H1 (cell line): ENCODE measurements around the gene FLT4. TPM values are rescaled to one million over a fixed set of nuclear protein-coding genes. Genes with fewer than 3 reads are reported as not detected.

Experiments used
- CTCF ChIA-PET: fragments of 300-600 bp; sonication (Branson Sonifier 250); formaldehyde crosslinking; loops from one replicate; lab custom pipeline; 2021; ENCODE audit not compliant: partially characterized antibody; lab: Charles Lee
- POLR2A ChIA-PET: fragments of 300-600 bp; sonication (Branson Sonifier 250); formaldehyde crosslinking; loops from one replicate; lab custom pipeline; 2021; ENCODE audit warnings: inconsistent platforms; ENCODE audit not compliant: partially characterized antibody; lab: Charles Lee
- DNase-seq, 2 experiments: peaks; one replicate each; pipeline versions ENCODE4 v3.0.0 to v3.0.0-alpha.2; 2010 to 2022; ENCODE audit warnings: low spot score in 2 of 2, low read depth in 1 of 2, mixed read lengths in 1 of 2
- FAIRE-seq: peaks from 2 replicates; lab custom pipeline; 2011; peaks lifted over from hg19 to GRCh38; lab: Jason Lieb, UNC
- H2AFZ ChIP-seq: 2 replicates; pipeline ENCODE4 v1.8.1; 2012; ENCODE audit warnings: low read length, inconsistent platforms
- H2AK5ac ChIP-seq: 2 replicates; pipeline ENCODE4 v1.6.1; 2013; ENCODE audit warnings: low read depth, low read length
- H2BK120ac ChIP-seq: replicated peaks from 2 replicates; pipeline ENCODE3; 2013; ENCODE audit warnings: low read depth, low read length, inconsistent platforms
- H2BK12ac ChIP-seq: 2 replicates; pipeline ENCODE4 v1.6.1; 2013; ENCODE audit warnings: low read depth, low read length
- H2BK15ac ChIP-seq: 2 replicates; pipeline ENCODE4 v1.6.1; 2013; ENCODE audit warnings: low read length
- H2BK20ac ChIP-seq: 2 replicates; pipeline ENCODE4 v1.6.1; 2013; ENCODE audit warnings: low read length
- H2BK5ac ChIP-seq: 2 replicates; pipeline ENCODE4 v1.6.1; 2013; ENCODE audit warnings: low read depth, low read length
- H3K14ac ChIP-seq: 2 replicates; pipeline ENCODE4 v1.6.1; 2013; ENCODE audit warnings: inconsistent platforms; ENCODE audit not compliant: insufficient read length
- H3K18ac ChIP-seq: 2 replicates; pipeline ENCODE4 v1.6.1; 2013; ENCODE audit warnings: low read length; ENCODE audit errors: extremely low read depth
- H3K23ac ChIP-seq: 2 replicates; pipeline ENCODE4 v1.6.1; 2013; ENCODE audit warnings: inconsistent platforms; ENCODE audit not compliant: insufficient read length
- H3K23me2 ChIP-seq: 2 replicates; pipeline ENCODE4 v1.6.1; 2013; ENCODE audit warnings: low read depth, low read length
- H3K27ac ChIP-seq: 2 replicates; pipeline ENCODE4 v1.6.1; 2011; ENCODE audit warnings: low read depth, low read length, inconsistent platforms
- H3K27me3 ChIP-seq, 4 experiments: replicated peaks in 1 of 4; 1 replicate in 1 of 4; 2 replicates in 3 of 4; pipeline versions ENCODE4 v1.6.1 to v1.8.1; 2011 to 2013; ENCODE audit warnings: low read length in 3 of 4, mild to moderate bottlenecking in 3 of 4, inconsistent platforms in 2 of 4, mixed read lengths in 2 of 4, moderate library complexity in 1 of 4; ENCODE audit not compliant: control insufficient read depth in 3 of 4, insufficient read depth in 3 of 4; ENCODE audit errors: extremely low read depth in 1 of 4
- H3K36me3 ChIP-seq, 4 experiments: 2 replicates each; pipeline versions ENCODE4 v1.6.1 to v1.8.1; 2011 to 2013; ENCODE audit warnings: mild to moderate bottlenecking in 4 of 4, low read length in 3 of 4, moderate library complexity in 2 of 4, control low read depth in 1 of 4, inconsistent platforms in 1 of 4; ENCODE audit not compliant: insufficient read depth in 4 of 4, control insufficient read depth in 2 of 4
- H3K4ac ChIP-seq: replicated peaks from 2 replicates; pipeline ENCODE3; 2013; ENCODE audit warnings: low read length, low read depth, mixed read lengths, inconsistent platforms; ENCODE audit not compliant: insufficient read length
- H3K4me1 ChIP-seq, 4 experiments: replicated peaks in 1 of 4; 1 replicate in 1 of 4; 2 replicates in 3 of 4; pipeline versions ENCODE4 v1.6.1 to v1.8.1; 2011 to 2013; ENCODE audit warnings: low read length in 3 of 4, inconsistent platforms in 2 of 4, mixed read lengths in 1 of 4; ENCODE audit not compliant: insufficient read depth in 4 of 4, control insufficient read depth in 3 of 4
- H3K4me2 ChIP-seq, 2 experiments: 2 replicates each; pipeline versions ENCODE4 v1.6.1 to v1.8.1; 2011 to 2013; ENCODE audit warnings: low read depth in 2 of 2, low read length in 2 of 2, control low read depth in 1 of 2, inconsistent platforms in 1 of 2, mild to moderate bottlenecking in 1 of 2; ENCODE audit not compliant: insufficient read depth in 1 of 2
- H3K4me3 ChIP-seq, 4 experiments: fragments of 200-600, 300-600 bp in 1 of 4; sonication (generic), shearing (Covaris generic), sonication (Bioruptor Twin) in 1 of 4; 2 replicates each; pipeline versions ENCODE4 v1.5.1 to v1.8.1; 2011 to 2016; ENCODE audit warnings: low read length in 4 of 4, low read depth in 3 of 4, control low read depth in 2 of 4, inconsistent platforms in 2 of 4, mild to moderate bottlenecking in 2 of 4, mixed read lengths in 1 of 4, moderate library complexity in 1 of 4; ENCODE audit not compliant: insufficient read depth in 2 of 4; ENCODE audit errors: extremely low read depth in 1 of 4
- H3K56ac ChIP-seq: replicated peaks from 2 replicates; pipeline ENCODE3; 2013; ENCODE audit warnings: low read depth, mild to moderate bottlenecking, mixed read lengths, low read length, inconsistent platforms; ENCODE audit not compliant: insufficient read length
- H3K79me1 ChIP-seq: 2 replicates; pipeline ENCODE4 v1.6.1; 2013; ENCODE audit warnings: low read depth, low read length, control low read depth
- H3K79me2 ChIP-seq, 2 experiments: 2 replicates each; pipeline versions ENCODE4 v1.6.1 to v1.8.1; 2012 to 2013; ENCODE audit warnings: low read length in 2 of 2, mild to moderate bottlenecking in 2 of 2, inconsistent platforms in 1 of 2; ENCODE audit not compliant: insufficient read depth in 2 of 2, control insufficient read depth in 1 of 2
- H3K9ac ChIP-seq, 4 experiments: replicated peaks in 1 of 4; 1 replicate in 1 of 4; 2 replicates in 3 of 4; pipeline versions ENCODE4 v1.6.1 to v1.8.1; 2011 to 2013; ENCODE audit warnings: low read depth in 3 of 4, low read length in 3 of 4, control low read depth in 2 of 4, mild to moderate bottlenecking in 2 of 4, moderate library complexity in 2 of 4, inconsistent platforms in 1 of 4; ENCODE audit errors: extremely low read depth in 1 of 4
- H3K9me3 ChIP-seq, 2 experiments: 2 replicates each; pipeline versions ENCODE4 v1.6.1 to v1.8.1; 2012 to 2013; ENCODE audit warnings: mild to moderate bottlenecking in 2 of 2, moderate library complexity in 2 of 2, control low read depth in 1 of 2, inconsistent platforms in 1 of 2, low read depth in 1 of 2, low read length in 1 of 2, mixed read lengths in 1 of 2; ENCODE audit not compliant: insufficient read depth in 2 of 2
- H4K20me1 ChIP-seq, 2 experiments: replicated peaks in 1 of 2; 2 replicates each; pipeline versions ENCODE3 to v1.8.1; 2011 to 2013; ENCODE audit warnings: inconsistent platforms in 2 of 2, low read length in 2 of 2, mild to moderate bottlenecking in 1 of 2; ENCODE audit not compliant: insufficient read depth in 2 of 2, control insufficient read depth in 1 of 2
- H4K5ac ChIP-seq: 2 replicates; pipeline ENCODE4 v1.6.1; 2013; ENCODE audit warnings: low read length, low read depth, mixed read lengths, inconsistent platforms; ENCODE audit not compliant: insufficient read length
- H4K8ac ChIP-seq: 2 replicates; pipeline ENCODE4 v1.8.0; 2013; ENCODE audit warnings: mild to moderate bottlenecking, moderate library complexity, low read length, inconsistent platforms; ENCODE audit not compliant: insufficient read depth; ENCODE audit errors: extremely low read depth
- H4K91ac ChIP-seq: replicated peaks from 2 replicates; pipeline ENCODE3; 2013; ENCODE audit warnings: low read length, mixed read lengths, inconsistent platforms; ENCODE audit not compliant: insufficient read length
- BCL11A ChIP-seq, 2 experiments: IDR thresholded peaks; one replicate each; pipeline ENCODE4 v1.6.1; 2011; ENCODE audit warnings: low read depth in 2 of 2, low read length in 2 of 2, mild to moderate bottlenecking in 2 of 2
- BRCA1 ChIP-seq: IDR thresholded peaks from 2 replicates; pipeline ENCODE4 v1.6.1; 2012; ENCODE audit warnings: low read depth, low read length, improper control_type of control experiment
- CTBP2 ChIP-seq: IDR thresholded peaks from 2 replicates; pipeline ENCODE4 v1.7.0; 2011; ENCODE audit warnings: borderline replicate concordance, mild to moderate bottlenecking, moderate library complexity, mixed read lengths, low read length; ENCODE audit not compliant: insufficient read depth, insufficient read length
- CTCF ChIP-seq, 3 experiments: IDR thresholded peaks; 1 replicate in 2 of 3; 2 replicates in 1 of 3; pipeline versions ENCODE4 v1.5.1 to v1.6.1; 2011; ENCODE audit warnings: low read length in 3 of 3, mild to moderate bottlenecking in 3 of 3, inconsistent platforms in 2 of 3, low read depth in 1 of 3, moderate library complexity in 1 of 3; ENCODE audit not compliant: insufficient read depth in 1 of 3; ENCODE audit errors: control extremely low read depth in 1 of 3
- NRF1 ChIP-seq: IDR thresholded peaks from 2 replicates; pipeline ENCODE4 v1.6.1; 2011; ENCODE audit warnings: mild to moderate bottlenecking, low read depth, low read length, improper control_type of control experiment
- POLR2AphosphoS5 ChIP-seq: IDR thresholded peaks from 2 replicates; pipeline ENCODE4 v1.6.1; 2011; ENCODE audit warnings: low read depth, low read length
- SRF ChIP-seq: IDR thresholded peaks from 2 replicates; pipeline ENCODE4 v1.6.1; 2011; ENCODE audit warnings: mild to moderate bottlenecking, low read depth, low read length, moderate library complexity
- TCF12 ChIP-seq: IDR thresholded peaks from 2 replicates; pipeline ENCODE4 v1.6.1; 2011; ENCODE audit warnings: low read depth, mild to moderate bottlenecking, low read length
- WGBS, 2 experiments: shearing (Covaris generic) in 1 of 2; methylation state at CpG; one replicate each; pipeline versions ENCODE4 v1.1.6 to v1.1.7; 2013 to 2015; ENCODE audit warnings: low lambda C conversion rate in 2 of 2, mixed read lengths in 2 of 2, inconsistent platforms in 1 of 2, low coverage in 1 of 2, missing lambda C conversion rate in 1 of 2; ENCODE audit not compliant: insufficient replicate concordance in 2 of 2, insufficient coverage in 1 of 2, insufficient read length in 1 of 2; ENCODE audit errors: extremely low coverage in 1 of 2, missing lambda C conversion rate in 1 of 2; 5-methylcytosine and 5-hydroxymethylcytosine counted together
- polyA plus RNA-seq, 7 experiments: library from polyadenylated mRNA; depleted of rRNA in 3 of 7; stranded (reverse) in 5 of 7; unstranded in 2 of 7; fragments of >200 nt in 5 of 7; fragments of 200-250 nt in 2 of 7; gene quantifications; 1 replicate in 5 of 7; 2 replicates in 1 of 7; 4 replicates in 1 of 7; pipeline versions ENCODE4 v1.2.1 to v1.2.3, GENCODE V29; 2011 to 2013; ENCODE audit warnings: missing spikeins in 2 of 7, mixed read lengths in 2 of 7
- total RNA-seq: library from RNA; stranded (reverse); fragmentation: NEBNext Ultra II Directional; extraction: Animal tissue kit (Norgen Biotek cat#: 25700); gene quantifications from 2 replicates; pipeline ENCODE4 v1.2.1, GENCODE V29; 2021

The FLT4 gene
- total and polyA plus RNA-seq, 2 of the 8 experiments (the other 6 are each of a cell fraction or from before 2014, with no cell fraction given): 6.5 to 7.7 TPM

- Histone ChIP-seq H3K56ac (no peak overlapping the region), H3K14ac (no peak overlapping the region), H2BK5ac (no peak overlapping the region), H3K4ac (no peak overlapping the region), H3K4me2 (no peak overlapping the region), H3K27me3 (no peaks in the 10 kb centered on the region), H2BK120ac (no peak overlapping the region), H4K8ac (no peak overlapping the region), H2AK5ac (no peak overlapping the region), H4K5ac (no peak overlapping the region), H3K9ac (no peak overlapping the region), H3K27ac (no peak overlapping the region), H3K79me2 (no peaks in the 10 kb centered on the region), H2AFZ (no peak overlapping the region), H2BK12ac (no peak overlapping the region), H3K18ac (no peak overlapping the region), H2BK15ac (no peak overlapping the region), H3K23ac (no peak overlapping the region), H3K9me3 (no peaks in the 10 kb centered on the region), H3K23me2 (peaks cover 6% of the 10 kb centered on the region; the same call in 1 of the 2 replicates), H3K79me1 (no peaks in the 10 kb centered on the region), H2BK20ac (no peak overlapping the region), H3K4me3 (no peak overlapping the region), H3K36me3 (no peaks in the 10 kb centered on the region), H3K4me1 (no peaks in the 10 kb centered on the region), H4K20me1 (peaks cover 0 to 4% of the 10 kb centered on the region in 2 experiments), H4K91ac (no peak overlapping the region)
- FAIRE-seq (no peak), DNase-seq (no peak)
- ChIA-PET POLR2A (no interaction called here), CTCF (interaction anchor here (1.1 to 2.3 kb wide), 2 partner anchors 9 to 20 kb away, joined by 3 to 11 read pairs; no protein-coding TSS in a partner anchor)
- TF ChIP-seq POLR2AphosphoS5 (no peak), NRF1 (no peak), CTCF (IDR thresholded peaks at IDR 0.05; ENCODE audit: control extremely low read depth in 1 of 3, insufficient read depth in 1 of 3, low read depth in 1 of 3, low read length in 3 of 3) (no peak), BRCA1 (no peak), BCL11A (IDR thresholded peaks at IDR 0.05; ENCODE audit: low read depth in 2 of 2, low read length in 2 of 2) (no peak), CTBP2 (no peak), TCF12 (no peak), SRF (no peak)
- 74% methylated on average over 2 of the region's 3 CpGs; no CpG with 5 or more reads in 1 of the 2 experiments for WGBS, 2 experiments
Observed at GRCh38 chr5:180639287-180639686, 10.1 kb downstream of the FLT4 start.
